ENCODE measurements around the gene NKIRAS1.
"Not testable (repeated sequence)": the region's sequence is repeated elsewhere in the genome, so short reads cannot be mapped to it uniquely, and the experiment has no call there.

NKIRAS1 gene

DNA sequence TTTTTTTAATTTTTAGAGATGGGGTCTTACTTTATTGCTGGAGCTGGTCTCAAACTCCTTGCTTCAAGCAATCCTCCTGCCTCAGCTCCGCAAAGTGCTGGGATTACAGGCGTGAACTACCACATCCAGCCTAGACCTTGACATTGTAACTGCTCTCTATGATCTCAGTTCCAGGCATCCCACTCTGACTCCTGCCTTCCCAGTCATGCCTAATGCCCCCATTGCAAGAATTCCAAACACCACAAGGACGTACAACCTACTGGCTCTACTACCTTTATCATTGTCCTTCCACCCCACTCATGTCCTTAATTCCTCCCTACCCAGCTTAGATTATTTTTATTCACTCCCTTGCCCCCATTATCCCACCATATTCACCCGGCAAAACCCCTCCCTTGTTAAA, 21.6 kb downstream of the NKIRAS1 start:
- no peak for DNase-seq

- no peak for DNase-seq
These were observed 22.3 kb downstream of the NKIRAS1 start for GRCh38 chr3:23894254-23895061.

- DNase-seq = no peak
These were observed 26.8 kb downstream of the NKIRAS1 start for GRCh38 chr3:23889950-23890349.

DNA sequence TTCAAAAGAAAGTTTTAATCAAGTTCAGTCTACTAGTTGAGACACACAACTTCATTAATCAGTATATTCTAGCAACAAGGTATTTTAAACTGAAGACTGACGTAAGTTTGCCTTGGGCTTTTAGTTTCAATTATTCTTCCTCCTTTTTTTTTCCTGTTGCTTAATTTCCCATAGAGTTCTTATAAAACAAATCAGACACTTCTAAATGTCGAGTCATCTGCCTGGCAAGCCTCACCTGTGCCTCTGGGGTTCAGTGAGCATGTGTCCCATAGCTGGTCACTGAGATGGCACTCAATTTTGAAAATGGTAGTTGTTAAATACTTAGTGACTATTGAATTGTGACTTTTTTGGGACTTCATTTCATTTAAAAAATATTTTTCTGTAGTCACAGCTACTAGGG, 27.4 kb downstream of the NKIRAS1 start:
- no peak for DNase-seq

GRCh38 chr3:23888617-23889228, 28.1 kb downstream of the NKIRAS1 start:
- no peak for DNase-seq

DNA sequence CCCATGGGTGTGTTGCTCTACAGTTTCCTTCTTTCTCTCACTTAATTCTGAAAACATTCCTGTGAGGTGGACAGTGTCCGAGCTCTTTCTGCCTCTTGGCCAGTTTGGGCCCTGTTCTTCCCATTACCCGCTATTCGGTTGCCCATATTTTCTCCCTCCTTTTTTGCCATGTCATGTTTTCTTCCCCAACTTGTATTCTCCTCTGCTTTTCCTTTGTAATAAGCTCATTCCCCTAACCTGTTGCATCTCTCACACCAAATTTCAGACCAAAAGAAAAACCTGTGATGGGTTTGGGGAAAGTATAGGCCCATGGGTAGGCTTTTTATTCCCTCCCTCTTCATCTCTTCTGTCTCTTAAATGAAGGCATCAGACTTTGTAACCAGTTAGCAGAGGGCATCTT, 30.5 kb downstream of the NKIRAS1 start:
- DNase-seq = no peak

GRCh38 chr3:23885210-23885609, 31.6 kb downstream of the NKIRAS1 start:
- DNase-seq = no peak

DNA sequence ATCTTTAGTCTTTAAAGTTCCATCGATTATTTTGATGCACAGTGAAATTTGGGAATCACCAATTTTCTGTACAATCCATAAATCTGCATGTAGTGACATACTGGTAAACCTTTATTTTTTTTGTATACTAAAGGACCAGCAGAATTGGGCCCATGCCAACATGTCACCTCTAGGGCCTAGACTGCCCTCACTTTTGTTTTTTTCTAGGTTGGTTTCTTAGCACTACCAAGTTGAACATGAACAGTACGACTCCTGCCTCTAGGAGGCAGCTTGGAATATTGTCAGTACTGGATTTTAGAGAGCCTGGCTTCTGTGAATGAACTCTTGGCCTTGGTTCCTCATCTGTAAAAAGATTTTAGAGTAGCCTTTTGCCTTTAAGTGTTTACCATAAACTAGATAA, 32.3 kb downstream of the NKIRAS1 start:
- DNase-seq = no peak

DNA sequence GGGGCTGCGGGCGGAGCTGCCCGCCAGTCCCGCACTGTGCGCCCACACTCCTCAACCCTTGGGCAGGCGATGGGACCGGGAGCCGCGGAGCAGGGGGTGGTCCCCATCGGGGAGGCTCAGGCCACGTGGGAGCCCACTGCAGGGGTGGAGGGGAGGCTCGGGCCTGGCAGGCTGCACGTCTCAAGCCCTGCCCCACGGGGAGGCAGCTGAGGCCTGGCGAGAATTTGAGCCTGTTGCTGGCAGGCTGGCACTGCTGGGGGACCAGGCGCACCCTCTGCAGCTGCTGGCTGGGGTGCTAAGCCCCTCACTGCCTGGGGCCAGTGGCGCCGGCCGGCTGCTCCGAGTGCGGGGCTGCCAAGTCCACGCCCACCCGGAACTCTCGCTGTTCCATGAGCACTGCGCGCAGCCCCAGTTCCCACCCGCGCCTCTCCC, 34.3 kb downstream of the NKIRAS1 start:
- DNase-seq = no peak

GRCh38 chr3:23881993-23882392, 34.8 kb downstream of the NKIRAS1 start:
- DNase-seq = not testable (repeated sequence)

GRCh38 chr3:23880703-23881339, 36.0 kb downstream of the NKIRAS1 start:
- DNase-seq = no peak

GRCh38 chr3:23879485-23879884, 37.3 kb downstream of the NKIRAS1 start:
- DNase-seq = no peak

DNA sequence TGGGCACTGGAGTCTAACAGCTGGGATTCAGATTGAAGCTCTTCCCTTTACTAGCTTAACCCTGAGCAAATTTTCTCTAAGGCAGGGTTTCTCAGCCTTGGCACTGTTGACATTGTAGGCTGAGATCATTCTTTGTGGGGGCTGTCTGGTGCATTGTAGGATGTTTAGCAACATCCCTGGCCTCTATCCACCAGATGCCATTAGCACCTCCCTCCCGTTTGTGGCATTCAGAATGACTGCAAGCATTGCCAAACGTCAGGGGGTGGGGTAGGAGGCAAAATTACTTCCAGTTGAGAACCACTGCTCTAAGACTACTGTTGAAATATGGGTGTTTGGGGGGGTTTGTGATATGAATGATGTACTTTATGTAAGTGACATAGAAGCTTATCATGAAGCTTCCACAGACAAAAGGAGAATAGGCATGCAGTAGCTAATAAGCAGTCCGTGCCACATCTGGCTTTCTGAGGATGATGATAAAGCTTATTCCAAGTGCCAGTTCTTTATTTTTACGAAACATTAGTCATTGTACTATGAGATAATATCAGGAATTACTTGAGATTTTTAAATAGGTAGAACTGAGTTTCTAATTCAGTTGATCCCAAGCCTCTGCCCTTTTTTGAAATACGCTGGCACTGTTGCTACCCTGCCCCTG, 39.3 kb downstream of the NKIRAS1 start:
- no peak for DNase-seq

- no peak for DNase-seq
These were observed 39.9 kb downstream of the NKIRAS1 start for GRCh38 chr3:23876923-23877322.

DNA sequence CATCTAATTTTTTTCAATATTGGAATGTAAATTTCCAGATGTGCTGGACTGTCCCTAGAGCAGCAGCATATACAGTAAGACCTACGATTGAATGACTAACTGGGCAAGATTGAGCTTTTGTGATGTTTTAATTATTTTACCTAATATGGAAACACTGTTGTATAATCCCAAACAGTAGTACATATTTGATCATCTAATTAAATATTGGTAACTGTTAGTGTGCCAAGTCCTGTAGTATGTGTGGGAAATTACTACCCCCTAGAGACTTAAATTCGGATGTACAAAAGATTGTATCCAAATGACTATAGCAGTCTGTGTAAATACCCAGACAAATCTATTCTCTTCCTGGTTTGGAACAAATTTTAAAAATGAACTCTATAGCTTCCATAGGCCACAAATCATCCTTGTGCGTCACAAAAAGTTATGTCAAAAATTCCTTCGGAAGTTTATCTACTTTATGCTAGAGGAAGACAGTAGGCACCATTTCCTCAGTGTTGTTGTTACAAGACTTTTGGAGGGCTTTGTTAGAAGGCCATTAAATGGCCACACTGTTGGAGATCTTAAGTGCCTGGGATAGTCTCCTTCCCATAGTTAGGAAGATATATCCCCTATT, 41.6 kb downstream of the NKIRAS1 start:
- DNase-seq = no peak

DNA sequence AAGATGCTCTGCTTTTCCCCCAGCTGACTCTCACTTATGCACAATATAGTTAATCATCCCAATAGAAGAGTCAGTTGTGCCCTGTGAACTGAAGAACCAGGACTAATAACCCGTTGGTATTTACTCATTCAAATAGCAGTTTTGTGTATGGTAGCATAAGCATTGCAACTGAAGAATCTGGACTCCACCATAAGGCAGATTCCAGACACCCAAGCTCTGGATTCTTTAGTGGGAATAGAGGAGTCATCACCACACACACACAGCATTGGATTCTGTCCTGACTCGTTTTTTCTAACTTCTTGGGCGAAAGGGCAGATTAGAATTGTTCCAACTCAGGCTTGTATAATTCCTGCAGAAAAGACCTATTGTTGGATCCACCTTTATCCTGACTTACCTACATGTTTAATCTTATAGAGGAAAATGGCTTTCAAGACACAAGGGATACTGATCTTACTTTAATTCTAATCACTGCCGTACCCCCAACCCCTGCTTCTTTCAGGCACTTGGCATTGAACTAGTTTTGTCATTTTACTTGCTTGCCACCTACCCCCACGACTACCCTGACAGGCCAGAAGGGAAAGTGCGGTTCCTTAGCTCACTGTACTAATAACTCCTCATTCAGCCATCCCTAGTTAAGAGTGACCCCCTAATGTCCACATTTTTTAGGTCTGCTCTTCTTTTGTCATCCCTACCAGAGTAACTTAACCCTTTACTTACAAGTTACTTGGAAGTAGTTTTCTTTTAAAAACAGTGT, 42.3 kb downstream of the NKIRAS1 start:
- DNase-seq = no peak

GRCh38 chr3:23873941-23874340, 42.8 kb downstream of the NKIRAS1 start:
- DNase-seq = no peak

- DNase-seq = no peak
These were observed 44.5 kb downstream of the NKIRAS1 start for GRCh38 chr3:23872330-23872729.

DNA sequence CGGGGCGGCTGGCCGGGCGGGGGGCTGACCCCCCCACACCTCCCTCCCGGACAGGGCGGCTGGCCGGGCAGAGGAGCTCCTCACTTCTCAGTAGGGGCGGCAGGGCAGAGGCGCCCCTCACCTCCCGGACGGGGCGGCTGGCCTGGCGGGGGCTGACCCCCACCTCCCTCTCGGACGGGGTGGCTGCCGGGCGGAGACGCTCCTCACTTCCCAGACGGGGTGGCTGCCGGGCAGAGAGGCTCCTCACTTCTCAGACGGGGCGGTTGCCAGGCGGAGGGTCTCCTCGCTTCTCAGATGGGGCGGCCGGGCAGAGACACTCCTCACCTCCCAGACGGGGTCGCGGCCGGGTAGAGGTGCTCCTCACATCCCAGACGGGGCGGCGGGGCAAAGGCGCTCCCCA, 45.4 kb downstream of the NKIRAS1 start:
- DNase-seq = not testable (repeated sequence)

DNA sequence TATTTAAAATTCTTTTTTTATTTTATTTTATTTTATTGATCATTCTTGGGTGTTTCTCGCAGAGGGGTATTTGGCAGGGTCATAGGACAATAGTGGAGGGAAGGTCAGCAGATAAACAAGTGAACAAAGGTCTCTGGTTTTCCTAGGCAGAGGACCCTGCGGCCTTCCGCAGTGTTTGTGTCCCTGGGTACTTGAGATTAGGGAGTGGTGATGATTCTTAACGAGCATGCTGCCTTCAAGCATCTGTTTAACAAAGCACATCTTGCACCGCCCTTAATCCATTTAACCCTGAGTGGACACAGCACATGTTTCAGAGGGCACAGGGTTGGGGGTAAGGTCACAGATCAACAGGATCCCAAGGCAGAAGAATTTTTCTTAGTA, 46.1 kb downstream of the NKIRAS1 start:
- DNase-seq = not testable (repeated sequence)

- DNase-seq = no peak
These were observed 46.7 kb downstream of the NKIRAS1 start for GRCh38 chr3:23869977-23870662.

GRCh38 chr3:23867838-23868237, 49.0 kb downstream of the NKIRAS1 start:
- no peak for DNase-seq
